Measurements from ENCODE around the gene VEPH1. TPM values are rescaled to one million over a fixed set of nuclear protein-coding genes. Genes with fewer than 3 reads are reported as not detected.

The VEPH1 gene
- total RNA-seq, 1 experiment from 2014 or later = 27.3 TPM

- Histone ChIP-seq H3K9me2 (replicated peaks; ENCODE audit: low read length) (no peaks in the 10 kb centered on the region), H3K4me1 (ENCODE audit: insufficient read depth, low read length) (peaks cover 40% of the 10 kb centered on the region), H2AFZ (ENCODE audit: low read length) (no peak overlapping the region), H3K79me2 (ENCODE audit: low read length) (no peaks in the 10 kb centered on the region), H3K9ac (ENCODE audit: low read length) (no peak overlapping the region; the same call in 1 of the 2 replicates), H3K4me3 (ENCODE audit: low read length) (no peak overlapping the region; the same call in 1 of the 2 replicates), H3K27me3 (ENCODE audit: low read length) (no peaks in the 10 kb centered on the region), H3K27ac (ENCODE audit: low read length) (peak overlapping the region; percentile 72), H3K4me2 (ENCODE audit: low read length) (peak overlapping the region; percentile 60), H4K20me1 (ENCODE audit: low read length) (no peaks in the 10 kb centered on the region), H3F3A (ENCODE audit: low read length, unreplicated experiment) (peaks cover 4% of the 10 kb centered on the region), H3K36me3 (ENCODE audit: low read depth, low read length) (no peaks in the 10 kb centered on the region), H3K9me3 (ENCODE audit: low read length) (no peaks in the 10 kb centered on the region)
- ATAC-seq (peak; percentile 92), DNase-seq (peak; percentile 84)
- POLR2A ChIA-PET (ENCODE audit: unreplicated experiment) = no interaction called here
- CTCF ChIA-PET = no interaction called here
- BruUV-seq (replicated peaks) = no TSS peak
- TF ChIP-seq EZH2 (IDR thresholded peaks at IDR 0.05; ENCODE audit: low read length, unreplicated experiment) = no peak
- TF ChIP-seq, protein P1, sequence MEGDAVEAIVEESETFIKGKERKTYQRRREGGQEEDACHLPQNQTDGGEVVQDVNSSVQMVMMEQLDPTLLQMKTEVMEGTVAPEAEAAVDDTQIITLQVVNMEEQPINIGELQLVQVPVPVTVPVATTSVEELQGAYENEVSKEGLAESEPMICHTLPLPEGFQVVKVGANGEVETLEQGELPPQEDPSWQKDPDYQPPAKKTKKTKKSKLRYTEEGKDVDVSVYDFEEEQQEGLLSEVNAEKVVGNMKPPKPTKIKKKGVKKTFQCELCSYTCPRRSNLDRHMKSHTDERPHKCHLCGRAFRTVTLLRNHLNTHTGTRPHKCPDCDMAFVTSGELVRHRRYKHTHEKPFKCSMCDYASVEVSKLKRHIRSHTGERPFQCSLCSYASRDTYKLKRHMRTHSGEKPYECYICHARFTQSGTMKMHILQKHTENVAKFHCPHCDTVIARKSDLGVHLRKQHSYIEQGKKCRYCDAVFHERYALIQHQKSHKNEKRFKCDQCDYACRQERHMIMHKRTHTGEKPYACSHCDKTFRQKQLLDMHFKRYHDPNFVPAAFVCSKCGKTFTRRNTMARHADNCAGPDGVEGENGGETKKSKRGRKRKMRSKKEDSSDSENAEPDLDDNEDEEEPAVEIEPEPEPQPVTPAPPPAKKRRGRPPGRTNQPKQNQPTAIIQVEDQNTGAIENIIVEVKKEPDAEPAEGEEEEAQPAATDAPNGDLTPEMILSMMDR (conservative IDR thresholded peaks at IDR 0.05; ENCODE audit: low read depth, low read length) = no peak
- intact Hi-C loops (cut with micrococcal nuclease) = loop anchor here (1.0 to 2.0 kb wide), 3 partner anchors 25 to 101 kb away; partner anchors contain the start of gene PTX3
These were observed 167.8 kb downstream of the VEPH1 start for GRCh38 chr3:157335233-157336076.

DNA sequence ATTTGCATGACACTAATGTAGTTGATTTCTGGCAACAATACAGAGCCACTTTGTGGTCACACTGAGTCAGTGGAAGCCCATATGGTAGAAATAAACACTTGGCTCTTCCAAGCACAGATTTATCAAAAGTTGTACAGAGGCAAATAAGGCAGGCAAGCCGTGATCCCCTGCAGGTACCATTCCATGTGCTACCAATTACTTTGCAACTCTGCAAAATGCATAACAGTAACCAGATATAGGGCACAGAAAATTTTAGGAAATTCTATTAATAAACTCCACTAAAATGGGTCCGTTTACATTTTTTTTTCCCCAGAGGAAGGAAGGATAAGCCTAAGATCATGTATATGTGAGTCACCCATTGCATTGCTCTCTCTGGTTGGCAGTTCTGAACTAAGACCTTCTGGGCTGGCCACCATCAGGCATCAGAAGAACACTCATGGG is 169.6 kb downstream of the VEPH1 start:
- Histone ChIP-seq H3K4me3 (ENCODE audit: low read length) (no peak overlapping the region), H3F3A (ENCODE audit: low read length, unreplicated experiment) (peaks cover 4% of the 10 kb centered on the region), H3K4me1 (ENCODE audit: insufficient read depth, low read length) (peaks cover 40% of the 10 kb centered on the region), H3K9me3 (ENCODE audit: low read length) (no peaks in the 10 kb centered on the region), H2AFZ (ENCODE audit: low read length) (no peak overlapping the region), H3K9me2 (replicated peaks; ENCODE audit: low read length) (no peaks in the 10 kb centered on the region), H3K9ac (ENCODE audit: low read length) (no peak overlapping the region), H3K27me3 (ENCODE audit: low read length) (no peaks in the 10 kb centered on the region), H3K79me2 (ENCODE audit: low read length) (no peaks in the 10 kb centered on the region), H3K27ac (ENCODE audit: low read length) (no peak overlapping the region), H3K4me2 (ENCODE audit: low read length) (peak overlapping the region; percentile 15; the same call in 1 of the 2 replicates), H3K36me3 (ENCODE audit: low read depth, low read length) (no peaks in the 10 kb centered on the region), H4K20me1 (ENCODE audit: low read length) (no peaks in the 10 kb centered on the region)
- ChIA-PET POLR2A (ENCODE audit: unreplicated experiment) (no interaction called here), CTCF (no interaction called here)
- ATAC-seq = no peak
- no peak for TF ChIP-seq EZH2 (IDR thresholded peaks at IDR 0.05; ENCODE audit: low read length, unreplicated experiment)
- TF ChIP-seq EZH2phosphoT487 (IDR thresholded peaks at IDR 0.05; ENCODE audit: borderline replicate concordance, low read length) = no peak
- TF ChIP-seq, protein P1 (conservative IDR thresholded peaks at IDR 0.05; ENCODE audit: low read depth, low read length) = no peak
- intact Hi-C loops (cut with micrococcal nuclease) = no loop called here
- peak; percentile 57 for DNase-seq
- BruUV-seq (replicated peaks) = no TSS peak

- TF ChIP-seq, protein P1 (conservative IDR thresholded peaks at IDR 0.05; ENCODE audit: low read depth, low read length) = no peak
- no peak for TF ChIP-seq EZH2 (IDR thresholded peaks at IDR 0.05; ENCODE audit: low read length, unreplicated experiment)
- TF ChIP-seq EZH2phosphoT487 (IDR thresholded peaks at IDR 0.05; ENCODE audit: borderline replicate concordance, low read length) = no peak
- no TSS peak for BruUV-seq (replicated peaks)
- H3K4me3 ChIP-seq (ENCODE audit: low read length) = no peak overlapping the region
- no peaks in the 10 kb centered on the region for H3K9me3 ChIP-seq (ENCODE audit: low read length)
- ChIA-PET CTCF (no interaction called here), POLR2A (ENCODE audit: unreplicated experiment) (no interaction called here)
- no peak overlapping the region for H3K9ac ChIP-seq (ENCODE audit: low read length)
- H4K20me1 ChIP-seq (ENCODE audit: low read length) = no peaks in the 10 kb centered on the region
- H3K4me2 ChIP-seq (ENCODE audit: low read length) = no peak overlapping the region
- no peaks in the 10 kb centered on the region for H3F3A ChIP-seq (ENCODE audit: low read length, unreplicated experiment)
- no peaks in the 10 kb centered on the region for H3K9me2 ChIP-seq (replicated peaks; ENCODE audit: low read length)
- no peaks in the 10 kb centered on the region for H3K36me3 ChIP-seq (ENCODE audit: low read depth, low read length)
- no peaks in the 10 kb centered on the region for H3K79me2 ChIP-seq (ENCODE audit: low read length)
- no peaks in the 10 kb centered on the region for H3K27me3 ChIP-seq (ENCODE audit: low read length)
- intact Hi-C loops (cut with micrococcal nuclease) = no loop called here
- ATAC-seq (no peak), DNase-seq (no peak)
- no peak overlapping the region for H3K27ac ChIP-seq (ENCODE audit: low read length)
- H3K4me1 ChIP-seq (ENCODE audit: insufficient read depth, low read length) = peaks cover 20% of the 10 kb centered on the region
- H2AFZ ChIP-seq (ENCODE audit: low read length) = no peak overlapping the region
These were observed 173.0 kb downstream of the VEPH1 start for GRCh38 chr3:157330206-157330605.

Measured in PC-3 (cell line).